ENCODE measurements around the gene PRPF40A. TPM values are rescaled to one million over a fixed set of nuclear protein-coding genes. Genes with fewer than 3 reads are reported as not detected.
"Not testable (repeated sequence)": the region's sequence is repeated elsewhere in the genome, so short reads cannot be mapped to it uniquely, and the experiment has no call there.

PRPF40A gene
- total and polyA plus RNA-seq, 10 of the 15 experiments (the other 5 are each of a cell fraction or from before 2014, with no cell fraction given): 97.8 to 197 (median 144) TPM

DNA sequence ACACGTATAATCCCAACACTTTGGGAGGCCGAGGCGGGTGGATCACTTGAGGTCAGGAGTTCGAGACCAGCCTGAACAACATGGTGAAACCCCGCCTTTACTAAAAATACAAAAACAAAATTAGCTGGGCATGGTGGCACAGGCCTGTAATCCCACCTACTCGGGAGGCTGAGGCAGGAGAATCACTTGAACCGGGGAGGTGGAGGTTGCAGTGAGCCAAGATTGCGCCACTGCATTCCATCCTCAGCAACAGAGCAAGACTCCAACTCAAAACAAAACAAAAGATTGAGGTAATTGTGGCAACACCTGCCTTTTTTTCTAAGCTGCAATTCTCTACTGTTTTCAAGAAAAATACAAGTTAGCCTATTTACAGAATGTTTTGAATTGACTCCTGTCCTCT, 5.4 kb upstream of the PRPF40A start:
- DNase-seq (ENCODE audit: low read depth, low spot score); H3K9me3 ChIP-seq (replicated peaks; ENCODE audit: control insufficient read depth, insufficient read depth, low read length); H2AFZ ChIP-seq (ENCODE audit: control insufficient read depth, low read depth, low read length); H3K36me3 ChIP-seq (ENCODE audit: control insufficient read depth in 2 of 2, insufficient read depth in 2 of 2, low read length in 1 of 2); H3K27me3 ChIP-seq (replicated peaks in 1 of 2; ENCODE audit: control insufficient read depth in 2 of 2, insufficient read depth in 2 of 2, low read length in 1 of 2); intact Hi-C loops (cut with micrococcal nuclease; ENCODE audit: unreplicated experiment); H3K9ac ChIP-seq (ENCODE audit: control insufficient read depth, insufficient read depth, low read length); FAIRE-seq; H4K20me1 ChIP-seq (ENCODE audit: control insufficient read depth, insufficient read depth); H3K27ac ChIP-seq (ENCODE audit: control insufficient read depth, insufficient read depth); BruUV-seq (replicated peaks); ATAC-seq: not testable (repeated sequence)
- 86% methylated on average over 8 of the region's 8 CpGs for WGBS (ENCODE audit: insufficient coverage, insufficient replicate concordance, low lambda C conversion rate, missing lambda C conversion rate)
- H3K4me3 ChIP-seq: peak overlapping the region; percentile 6; the same call in 1 of the 2 replicates
- peaks cover 37% of the 10 kb centered on the region for H3K79me2 ChIP-seq (ENCODE audit: control insufficient read depth, insufficient read depth, low read length)
- ChIA-PET POLR2A (interaction anchor here (1.6 kb wide), 1 partner anchor 12 kb away, joined by 6 read pairs; no protein-coding TSS in a partner anchor), RAD21 (ENCODE audit: unreplicated experiment) (interaction anchor here (0.6 to 1.4 kb wide), 4 partner anchors 10 to 601 kb away, joined by 3 to 5 read pairs (median 3); no protein-coding TSS in a partner anchor), CTCF (interaction anchor here (1.4 to 2.4 kb wide), 2 partner anchors 18 to 21 kb away, joined by 3 to 12 read pairs; no protein-coding TSS in a partner anchor), SMC1A (ENCODE audit: uncharacterized antibody, unreplicated experiment) (interaction anchor here (1.1 to 3.6 kb wide), 4 partner anchors 8 to 20 kb away, joined by 3 to 28 read pairs (median 4); no protein-coding TSS in a partner anchor)
- 0 out of 2 replicates have a peak, but pooled peaks have one; percentile 18 for TF ChIP-seq RUNX3 (IDR thresholded peaks at IDR 0.05; ENCODE audit: low read length)
- in situ Hi-C loops (cut with MboI): loop anchor here (25.0 kb wide), 1 partner anchor 1435 kb away; the partner anchor contains the start of gene NMI
- H3K4me1 ChIP-seq (ENCODE audit: control insufficient read depth, insufficient read depth, low read length): peaks cover 11% of the 10 kb centered on the region; the same call in 1 of the 2 replicates
- peak overlapping the region; percentile 54 for H3K4me2 ChIP-seq (ENCODE audit: control insufficient read depth, insufficient read depth)

DNA sequence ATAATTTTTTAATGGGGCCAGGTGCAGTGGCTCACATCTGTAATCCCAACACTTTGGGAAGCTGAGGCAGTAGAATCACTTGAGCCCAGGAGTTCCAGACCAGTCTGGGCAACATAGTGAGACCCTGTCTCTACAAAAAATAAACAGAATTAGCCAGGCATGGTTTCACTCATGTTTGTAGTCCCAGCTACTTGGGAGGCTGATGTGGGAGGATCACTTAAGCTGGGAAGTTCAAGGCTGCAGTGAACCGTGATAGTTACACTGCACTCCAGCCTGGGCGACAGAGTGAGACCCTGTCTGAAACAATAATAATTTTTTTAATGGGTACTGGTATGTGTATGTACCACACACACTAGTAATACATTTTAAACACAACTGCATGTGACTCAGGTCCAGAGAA, 3.5 kb upstream of the PRPF40A start:
- intact Hi-C loops (cut with micrococcal nuclease; ENCODE audit: unreplicated experiment): no loop called here
- DNase-seq (ENCODE audit: low read depth, low spot score) (no peak), FAIRE-seq (no peak), ATAC-seq (no peak)
- H4K20me1 ChIP-seq (ENCODE audit: control insufficient read depth, insufficient read depth): no peaks in the 10 kb centered on the region
- CTCF ChIA-PET: interaction anchor here (0.7 to 1.5 kb wide), 5 partner anchors 9 to 382 kb away, joined by 3 to 6 read pairs (median 4); no protein-coding TSS in a partner anchor
- 100% methylated on average over 2 of the region's 2 CpGs for WGBS (ENCODE audit: insufficient coverage, insufficient replicate concordance, low lambda C conversion rate, missing lambda C conversion rate)
- H2AFZ ChIP-seq (ENCODE audit: control insufficient read depth, low read depth, low read length): no peak overlapping the region
- RAD21 ChIA-PET (ENCODE audit: unreplicated experiment): interaction anchor here (1.9 kb wide), 1 partner anchor 22 kb away, joined by 9 read pairs; no protein-coding TSS in a partner anchor
- H3K27ac ChIP-seq (ENCODE audit: control insufficient read depth, insufficient read depth): no peak overlapping the region
- peaks cover 11% of the 10 kb centered on the region; the same call in 1 of the 2 replicates for H3K4me1 ChIP-seq (ENCODE audit: control insufficient read depth, insufficient read depth, low read length)
- peaks cover 50% of the 10 kb centered on the region for H3K79me2 ChIP-seq (ENCODE audit: control insufficient read depth, insufficient read depth, low read length)
- BruUV-seq (replicated peaks): no TSS peak
- POLR2A ChIA-PET: interaction anchor here (0.7 kb wide), 1 partner anchor 878 kb away, joined by 4 read pairs; no protein-coding TSS in a partner anchor
- H3K9me3 ChIP-seq (replicated peaks; ENCODE audit: control insufficient read depth, insufficient read depth, low read length): no peaks in the 10 kb centered on the region
- in situ Hi-C loops (cut with MboI): loop anchor here (25.0 kb wide), 1 partner anchor 1433 kb away; the partner anchor contains the start of gene NMI
- SMC1A ChIA-PET (ENCODE audit: uncharacterized antibody, unreplicated experiment): interaction anchor here (0.7 to 3.6 kb wide), 5 partner anchors 9 to 568 kb away, joined by 3 to 28 read pairs (median 3); no protein-coding TSS in a partner anchor
- H3K27me3 ChIP-seq (replicated peaks in 1 of 2; ENCODE audit: control insufficient read depth in 2 of 2, insufficient read depth in 2 of 2, low read length in 1 of 2): no peaks in the 10 kb centered on the region
- no peak overlapping the region for H3K4me2 ChIP-seq (ENCODE audit: control insufficient read depth, insufficient read depth)
- peak overlapping the region; percentile 14; the same call in 1 of the 2 replicates for H3K4me3 ChIP-seq
- no peaks in the 10 kb centered on the region for H3K36me3 ChIP-seq (ENCODE audit: control insufficient read depth in 2 of 2, insufficient read depth in 2 of 2, low read length in 1 of 2)
- H3K9ac ChIP-seq (ENCODE audit: control insufficient read depth, insufficient read depth, low read length): no peak overlapping the region
- no peak for TF ChIP-seq NR2F1 (conservative IDR thresholded peaks at IDR 0.05)
- no peak for TF ChIP-seq MYB (IDR thresholded peaks at IDR 0.05; ENCODE audit: borderline replicate concordance, low read depth, low read length)
- TF ChIP-seq RUNX3 (IDR thresholded peaks at IDR 0.05; ENCODE audit: low read length): no peak
- no peak for TF ChIP-seq WRNIP1 (IDR thresholded peaks at IDR 0.05; ENCODE audit: borderline replicate concordance, low read depth, low read length)
- TF ChIP-seq, protein P1, sequence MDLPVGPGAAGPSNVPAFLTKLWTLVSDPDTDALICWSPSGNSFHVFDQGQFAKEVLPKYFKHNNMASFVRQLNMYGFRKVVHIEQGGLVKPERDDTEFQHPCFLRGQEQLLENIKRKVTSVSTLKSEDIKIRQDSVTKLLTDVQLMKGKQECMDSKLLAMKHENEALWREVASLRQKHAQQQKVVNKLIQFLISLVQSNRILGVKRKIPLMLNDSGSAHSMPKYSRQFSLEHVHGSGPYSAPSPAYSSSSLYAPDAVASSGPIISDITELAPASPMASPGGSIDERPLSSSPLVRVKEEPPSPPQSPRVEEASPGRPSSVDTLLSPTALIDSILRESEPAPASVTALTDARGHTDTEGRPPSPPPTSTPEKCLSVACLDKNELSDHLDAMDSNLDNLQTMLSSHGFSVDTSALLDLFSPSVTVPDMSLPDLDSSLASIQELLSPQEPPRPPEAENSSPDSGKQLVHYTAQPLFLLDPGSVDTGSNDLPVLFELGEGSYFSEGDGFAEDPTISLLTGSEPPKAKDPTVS (IDR thresholded peaks at IDR 0.05; ENCODE audit: low read depth, low read length): no peak
- no peak for TF ChIP-seq ZBED1 (IDR thresholded peaks at IDR 0.05; ENCODE audit: borderline replicate concordance)
- TF ChIP-seq RELB (IDR thresholded peaks at IDR 0.05; ENCODE audit: low read depth): no peak
- no peak for TF ChIP-seq YBX1 (IDR thresholded peaks at IDR 0.05)
- no peak for TF ChIP-seq YY1 (IDR thresholded peaks at IDR 0.05; ENCODE audit: low read depth, low read length)
- no peak for TF ChIP-seq E4F1 (IDR thresholded peaks at IDR 0.05; ENCODE audit: borderline replicate concordance, partially characterized antibody)

Measured in GM12878 (cell line).